ENCODE data around the gene ALPK1. TPM values are rescaled to one million over a fixed set of nuclear protein-coding genes. Genes with fewer than 3 reads are reported as not detected.

Gene ALPK1
- total RNA-seq, 1 experiment from 2014 or later, result 11.8 TPM

DNA sequence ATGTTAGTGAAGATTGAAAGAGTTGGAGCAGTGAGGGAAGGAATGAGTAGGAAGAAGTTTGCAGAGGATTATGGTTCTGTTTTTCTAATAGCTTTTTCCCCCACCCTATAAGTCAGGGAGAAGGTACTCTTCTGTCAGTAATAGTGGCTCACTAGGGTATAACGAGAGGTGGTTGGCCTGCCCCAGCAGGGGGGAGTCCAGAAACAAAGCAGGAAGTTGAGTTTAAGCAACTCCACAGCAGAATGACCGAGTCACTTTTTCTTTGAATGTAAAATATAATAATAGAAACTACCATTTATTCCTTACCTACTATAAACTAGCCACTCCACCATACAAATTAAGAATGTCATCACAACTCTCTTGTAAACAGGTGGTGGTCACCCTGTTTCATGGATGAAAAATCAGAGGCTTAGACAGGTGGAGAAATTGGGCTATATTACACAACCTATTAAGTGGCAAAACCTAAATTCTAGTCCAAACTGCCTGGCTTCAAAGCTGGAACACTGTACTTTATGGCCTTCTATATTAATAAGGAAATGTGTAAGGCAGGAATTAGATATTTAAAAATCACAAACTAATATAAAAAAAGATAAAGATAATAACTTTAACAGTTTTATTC is 43.7 kb upstream of the ALPK1 start:
- CTCF ChIA-PET, result no interaction called here
- no peaks in the 10 kb centered on the region for H3K9me3 ChIP-seq (ENCODE audit: low read depth, low read length, poor library complexity, severe bottlenecking)
- BruUV-seq (replicated peaks), result no TSS peak
- peaks cover 4% of the 10 kb centered on the region for H3K4me1 ChIP-seq (ENCODE audit: insufficient read depth, low read length, poor library complexity, severe bottlenecking)
- H3K27ac ChIP-seq (ENCODE audit: low read depth, low read length, poor library complexity, severe bottlenecking), result no peak overlapping the region
- DNase-seq (ENCODE audit: low spot score), result no peak
- no peaks in the 10 kb centered on the region for H3K27me3 ChIP-seq (replicated peaks; ENCODE audit: insufficient read depth, low read depth, low read length, poor library complexity)
- H3K4me3 ChIP-seq (ENCODE audit: low read depth, low read length, poor library complexity, severe bottlenecking), result no peak overlapping the region
- intact Hi-C loops (cut with micrococcal nuclease; ENCODE audit: unreplicated experiment), result no loop called here
- POLR2A ChIA-PET (ENCODE audit: low non-redundant PET), result no interaction called here
- H3K36me3 ChIP-seq (ENCODE audit: insufficient read depth, low read length, poor library complexity, severe bottlenecking), result no peaks in the 10 kb centered on the region
- no peak for TF ChIP-seq EZH2 (IDR thresholded peaks at IDR 0.05; ENCODE audit: borderline replicate concordance, low read depth, low read length, poor library complexity, severe bottlenecking)
- TF ChIP-seq, protein P1, sequence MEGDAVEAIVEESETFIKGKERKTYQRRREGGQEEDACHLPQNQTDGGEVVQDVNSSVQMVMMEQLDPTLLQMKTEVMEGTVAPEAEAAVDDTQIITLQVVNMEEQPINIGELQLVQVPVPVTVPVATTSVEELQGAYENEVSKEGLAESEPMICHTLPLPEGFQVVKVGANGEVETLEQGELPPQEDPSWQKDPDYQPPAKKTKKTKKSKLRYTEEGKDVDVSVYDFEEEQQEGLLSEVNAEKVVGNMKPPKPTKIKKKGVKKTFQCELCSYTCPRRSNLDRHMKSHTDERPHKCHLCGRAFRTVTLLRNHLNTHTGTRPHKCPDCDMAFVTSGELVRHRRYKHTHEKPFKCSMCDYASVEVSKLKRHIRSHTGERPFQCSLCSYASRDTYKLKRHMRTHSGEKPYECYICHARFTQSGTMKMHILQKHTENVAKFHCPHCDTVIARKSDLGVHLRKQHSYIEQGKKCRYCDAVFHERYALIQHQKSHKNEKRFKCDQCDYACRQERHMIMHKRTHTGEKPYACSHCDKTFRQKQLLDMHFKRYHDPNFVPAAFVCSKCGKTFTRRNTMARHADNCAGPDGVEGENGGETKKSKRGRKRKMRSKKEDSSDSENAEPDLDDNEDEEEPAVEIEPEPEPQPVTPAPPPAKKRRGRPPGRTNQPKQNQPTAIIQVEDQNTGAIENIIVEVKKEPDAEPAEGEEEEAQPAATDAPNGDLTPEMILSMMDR (conservative IDR thresholded peaks at IDR 0.05; ENCODE audit: low read depth, low read length), result no peak

DNA sequence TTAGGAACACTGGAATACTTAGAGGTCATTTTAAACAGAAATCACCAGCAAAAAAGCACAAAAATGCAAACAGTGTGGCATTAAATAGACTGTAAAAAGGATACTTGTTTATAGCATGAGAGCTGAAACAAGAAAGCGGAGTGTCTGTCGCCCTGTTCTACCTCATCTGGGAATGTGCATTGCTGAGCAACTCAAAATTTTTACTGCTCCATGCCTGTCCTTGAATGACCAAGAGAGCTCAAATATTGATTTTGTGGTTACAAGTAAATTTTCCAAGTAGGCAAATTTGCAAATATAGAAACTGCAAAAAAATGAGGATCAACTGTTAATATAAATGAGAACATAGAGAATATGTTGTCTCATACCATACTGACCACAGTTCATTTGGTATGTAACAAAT is 40.1 kb upstream of the ALPK1 start:
- no TSS peak for BruUV-seq (replicated peaks)
- no peaks in the 10 kb centered on the region for H3K27me3 ChIP-seq (replicated peaks; ENCODE audit: insufficient read depth, low read depth, low read length, poor library complexity)
- no peak overlapping the region for H3K27ac ChIP-seq (ENCODE audit: low read depth, low read length, poor library complexity, severe bottlenecking)
- H3K36me3 ChIP-seq (ENCODE audit: insufficient read depth, low read length, poor library complexity, severe bottlenecking), result no peaks in the 10 kb centered on the region
- H3K9me3 ChIP-seq (ENCODE audit: low read depth, low read length, poor library complexity, severe bottlenecking), result no peaks in the 10 kb centered on the region
- DNase-seq (ENCODE audit: low spot score), result no peak
- H3K4me3 ChIP-seq (ENCODE audit: low read depth, low read length, poor library complexity, severe bottlenecking), result no peak overlapping the region
- intact Hi-C loops (cut with micrococcal nuclease; ENCODE audit: unreplicated experiment), result no loop called here
- ChIA-PET CTCF (no interaction called here), POLR2A (ENCODE audit: low non-redundant PET) (no interaction called here)
- no peak for TF ChIP-seq EZH2 (IDR thresholded peaks at IDR 0.05; ENCODE audit: borderline replicate concordance, low read depth, low read length, poor library complexity, severe bottlenecking)
- TF ChIP-seq, protein P1 (conservative IDR thresholded peaks at IDR 0.05; ENCODE audit: low read depth, low read length), result no peak
- no peaks in the 10 kb centered on the region for H3K4me1 ChIP-seq (ENCODE audit: insufficient read depth, low read length, poor library complexity, severe bottlenecking)

DNA sequence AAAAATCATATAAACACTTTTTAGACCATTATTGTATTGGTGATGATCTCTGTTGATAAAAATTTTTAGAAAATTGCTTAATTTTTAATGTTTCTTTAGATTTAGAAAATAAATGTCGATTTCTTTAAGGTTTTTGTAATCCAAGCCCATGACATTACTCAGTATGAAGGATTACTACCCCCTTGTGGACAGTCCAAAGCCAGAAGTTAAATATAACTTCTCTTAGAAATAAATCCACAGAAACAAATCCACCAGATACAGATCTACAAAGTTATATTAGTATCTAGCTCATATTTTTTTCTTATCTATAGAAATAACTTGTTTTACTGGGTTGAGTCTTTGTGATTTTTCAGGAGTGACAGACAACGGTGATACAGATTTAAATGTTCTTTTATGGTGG is 30.3 kb upstream of the ALPK1 start:
- ChIA-PET POLR2A (ENCODE audit: low non-redundant PET) (no interaction called here), CTCF (no interaction called here)
- intact Hi-C loops (cut with micrococcal nuclease; ENCODE audit: unreplicated experiment), result no loop called here
- Histone ChIP-seq H3K36me3 (ENCODE audit: insufficient read depth, low read length, poor library complexity, severe bottlenecking) (no peaks in the 10 kb centered on the region), H3K4me1 (ENCODE audit: insufficient read depth, low read length, poor library complexity, severe bottlenecking) (no peaks in the 10 kb centered on the region), H3K27me3 (replicated peaks; ENCODE audit: insufficient read depth, low read depth, low read length, poor library complexity) (no peaks in the 10 kb centered on the region), H3K9me3 (ENCODE audit: low read depth, low read length, poor library complexity, severe bottlenecking) (no peaks in the 10 kb centered on the region), H3K27ac (ENCODE audit: low read depth, low read length, poor library complexity, severe bottlenecking) (no peak overlapping the region), H3K4me3 (ENCODE audit: low read depth, low read length, poor library complexity, severe bottlenecking) (no peak overlapping the region)
- no peak for TF ChIP-seq EZH2 (IDR thresholded peaks at IDR 0.05; ENCODE audit: borderline replicate concordance, low read depth, low read length, poor library complexity, severe bottlenecking)
- TF ChIP-seq, protein P1 (conservative IDR thresholded peaks at IDR 0.05; ENCODE audit: low read depth, low read length), result peak; percentile 62
- BruUV-seq (replicated peaks), result no TSS peak
- DNase-seq (ENCODE audit: low spot score), result peak; percentile 28

All from A673 (cell line).